Measurements from ENCODE around the gene RPS6KA2.

The RPS6KA2 gene

GRCh38 chr6:166656230-166657151 lies 29.4 kb upstream of the RPS6KA2 start:
- no peak for DNase-seq (ENCODE audit: low spot score)

- no peak for DNase-seq (ENCODE audit: low spot score)
Measured at GRCh38 chr6:166655713-166656229, 28.7 kb upstream of the RPS6KA2 start.

GRCh38 chr6:166655251-166655650 lies 28.2 kb upstream of the RPS6KA2 start:
- DNase-seq (ENCODE audit: low spot score) = no peak

- DNase-seq (ENCODE audit: low spot score) = no peak
Measured at GRCh38 chr6:166654573-166654972, 27.5 kb upstream of the RPS6KA2 start.

- no peak for DNase-seq (ENCODE audit: low spot score)
Measured at GRCh38 chr6:166653639-166653941, 26.5 kb upstream of the RPS6KA2 start.

- DNase-seq (ENCODE audit: low spot score) = no peak
Measured at GRCh38 chr6:166650824-166651807, 24.1 kb upstream of the RPS6KA2 start.

- no peak for DNase-seq (ENCODE audit: low spot score)
Measured at GRCh38 chr6:166650047-166650446, 23.0 kb upstream of the RPS6KA2 start.

GRCh38 chr6:166648846-166649245 lies 21.8 kb upstream of the RPS6KA2 start:
- DNase-seq (ENCODE audit: low spot score) = no peak

- DNase-seq (ENCODE audit: low spot score) = no peak
Measured at GRCh38 chr6:166647896-166648295, 20.8 kb upstream of the RPS6KA2 start.

- no peak for DNase-seq (ENCODE audit: low spot score)
Measured at GRCh38 chr6:166646716-166647115, 19.7 kb upstream of the RPS6KA2 start.

- no peak for DNase-seq (ENCODE audit: low spot score)
Measured at GRCh38 chr6:166645896-166646295, 18.8 kb upstream of the RPS6KA2 start.

GRCh38 chr6:166644681-166645080 lies 17.6 kb upstream of the RPS6KA2 start:
- DNase-seq (ENCODE audit: low spot score) = no peak

GRCh38 chr6:166643891-166644590 lies 17.0 kb upstream of the RPS6KA2 start:
- no peak for DNase-seq (ENCODE audit: low spot score)

GRCh38 chr6:166642646-166643045 lies 15.6 kb upstream of the RPS6KA2 start:
- DNase-seq (ENCODE audit: low spot score) = no peak

GRCh38 chr6:166640342-166641043 lies 13.4 kb upstream of the RPS6KA2 start:
- DNase-seq (ENCODE audit: low spot score) = no peak

GRCh38 chr6:166639921-166640320 lies 12.9 kb upstream of the RPS6KA2 start:
- no peak for DNase-seq (ENCODE audit: low spot score)

- DNase-seq (ENCODE audit: low spot score) = no peak
Measured at GRCh38 chr6:166638573-166638964, 11.5 kb upstream of the RPS6KA2 start.

GRCh38 chr6:166637812-166638572 lies 10.9 kb upstream of the RPS6KA2 start:
- DNase-seq (ENCODE audit: low spot score) = no peak

GRCh38 chr6:166636934-166637333 lies 9.9 kb upstream of the RPS6KA2 start:
- DNase-seq (ENCODE audit: low spot score) = no peak

- no peak for DNase-seq (ENCODE audit: low spot score)
Measured at GRCh38 chr6:166636191-166636933, 9.3 kb upstream of the RPS6KA2 start.
